Thyroid gland (tissue), 4 donors: ENCODE measurements around the gene PFDN1. TPM values are rescaled to one million over a fixed set of nuclear protein-coding genes. Genes with fewer than 3 reads are reported as not detected.
A peak's percentile ranks its signal among the peaks of the same experiment; 100 is the strongest.

Experiments
- DNase-seq, 2 donors: peaks; one replicate each; pipeline ENCODE4 v3.0.0-alpha.2; 2019
- H3K27ac ChIP-seq, 3 donors: fragments of 200-600 bp; sonication (generic); 1 replicate in 2 of 3; 2 replicates in 1 of 3; pipeline ENCODE4 v1.5.1; 2016 to 2019; ENCODE audit warnings: mild to moderate bottlenecking in 1 of 3, moderate library complexity in 1 of 3
- H3K27me3 ChIP-seq: fragments of 200-600 bp; sonication (generic); one replicate; pipeline ENCODE4 v1.5.1; 2019
- H3K36me3 ChIP-seq, 2 donors: fragments of 200-600 bp; sonication (generic); one replicate each; pipeline ENCODE4 v1.5.1; 2016 to 2019
- H3K4me1 ChIP-seq, 2 donors: fragments of 200-600 bp; sonication (generic); one replicate each; pipeline ENCODE4 v1.5.1; 2017 to 2019
- H3K4me3 ChIP-seq, 3 donors: fragments of 200-600 bp; sonication (generic); replicated peaks in 1 of 3; 1 replicate in 2 of 3; 2 replicates in 1 of 3; pipeline ENCODE4 v1.5.1; 2016; ENCODE audit warnings: mild to moderate bottlenecking in 1 of 3
- H3K9me3 ChIP-seq: fragments of 200-600 bp; sonication (generic); one replicate; pipeline ENCODE4 v1.5.1; 2017
- CTCF ChIP-seq, 6 experiments: fragments of 200-600 bp in 3 of 6; fragments of 450-650 bp in 3 of 6; sonication (generic) in 3 of 6; IDR thresholded peaks; one replicate each; pipeline ENCODE4 v1.5.1; 2016 to 2019; ENCODE audit warnings: antibody characterized with exemption in 6 of 6, mild to moderate bottlenecking in 2 of 6, inconsistent platforms in 1 of 6, moderate library complexity in 1 of 6
- POLR2A ChIP-seq, 2 donors: fragments of 450-650 bp; IDR thresholded peaks; one replicate each; pipeline ENCODE4 v1.6.1; 2017; ENCODE audit warnings: antibody characterized with exemption in 2 of 2, mild to moderate bottlenecking in 2 of 2, moderate library complexity in 1 of 2
- WGBS, 2 donors: methylation state at CpG; one replicate each; pipeline ENCODE4 v1.1.5; 2017; 5-methylcytosine and 5-hydroxymethylcytosine counted together
- intact Hi-C: fragments of 100-400 bp; cut with DNase I; formaldehyde crosslinking; loops from one replicate; pipeline ENCODE4 v1.15.1; 2023
- total RNA-seq, 4 donors: library from RNA; depleted of rRNA; stranded (reverse); fragments of >200 nt; gene quantifications; one replicate each; pipeline ENCODE4 v1.2.3, GENCODE V29; 2016

Gene PFDN1
- total RNA-seq, 4 donors from 2014 or later: 58.2 to 106 (median 87.8) TPM

GRCh38 chr5:140239939-140240700 lies 62.8 kb downstream of the PFDN1 start:
- WGBS, 2 donors: 30 to 43% methylated on average over 9 to 11 of the region's 11 CpGs
- intact Hi-C loops: loop anchor here (5.0 to 10.0 kb wide), 3 partner anchors 75 to 455 kb away; partner anchors contain the start of genes HARS1, HARS2 and HBEGF
- TF ChIP-seq POLR2A (IDR thresholded peaks at IDR 0.05): no peak
- TF ChIP-seq CTCF (IDR thresholded peaks at IDR 0.05): peak; percentile 16 to 76 (median 54)
- Histone ChIP-seq H3K9me3 (no peaks in the 10 kb centered on the region), H3K4me1 (peaks cover 47 to 55% of the 10 kb centered on the region in 2 donors), H3K36me3 (no peaks in the 10 kb centered on the region), H3K27ac (peak overlapping the region in 2 of 3 donors; percentile 84 to 87), H3K4me3 (no peak overlapping the region), H3K27me3 (no peaks in the 10 kb centered on the region)
- DNase-seq: peak; percentile 65 to 68

- DNase-seq: no peak
- Histone ChIP-seq H3K27ac (no peak overlapping the region), H3K4me1 (peaks cover 45 to 49% of the 10 kb centered on the region in 2 donors), H3K36me3 (no peaks in the 10 kb centered on the region), H3K4me3 (no peak overlapping the region), H3K9me3 (no peaks in the 10 kb centered on the region), H3K27me3 (no peaks in the 10 kb centered on the region)
- 82 to 86% methylated on average over 4 of the region's 5 CpGs for WGBS, 2 donors
- intact Hi-C loops: loop anchor here (10.0 kb wide), 1 partner anchor 75 kb away; no protein-coding TSS in a partner anchor
- TF ChIP-seq CTCF (IDR thresholded peaks at IDR 0.05) (no peak), POLR2A (IDR thresholded peaks at IDR 0.05) (no peak)
Observed at GRCh38 chr5:140239461-140239860, 63.4 kb downstream of the PFDN1 start.

- intact Hi-C loops: loop anchor here (10.0 kb wide), 1 partner anchor 74 kb away; no protein-coding TSS in a partner anchor
- H3K36me3 ChIP-seq: no peaks in the 10 kb centered on the region
- no peaks in the 10 kb centered on the region for H3K9me3 ChIP-seq
- TF ChIP-seq CTCF (IDR thresholded peaks at IDR 0.05) (no peak), POLR2A (IDR thresholded peaks at IDR 0.05) (no peak)
- 89 to 98% methylated on average over 6 of the region's 6 CpGs for WGBS, 2 donors
- peaks cover 38 to 42% of the 10 kb centered on the region in 2 donors for H3K4me1 ChIP-seq
- no peak for DNase-seq
- H3K27me3 ChIP-seq: no peaks in the 10 kb centered on the region
- H3K4me3 ChIP-seq: no peak overlapping the region
- no peak overlapping the region for H3K27ac ChIP-seq
Observed at GRCh38 chr5:140238756-140239155, 64.1 kb downstream of the PFDN1 start.

GRCh38 chr5:140236891-140237598 lies 65.9 kb downstream of the PFDN1 start:
- H3K27ac ChIP-seq: no peak overlapping the region
- no peak for TF ChIP-seq POLR2A (IDR thresholded peaks at IDR 0.05)
- no peak for TF ChIP-seq CTCF (IDR thresholded peaks at IDR 0.05)
- whole genome bisulfite sequencing, 2 donors: 80 to 84% methylated on average over 6 of the region's 6 CpGs
- no peak for DNase-seq
- peaks cover 22 to 25% of the 10 kb centered on the region in 2 donors for H3K4me1 ChIP-seq
- no peak overlapping the region for H3K4me3 ChIP-seq
- no peaks in the 10 kb centered on the region for H3K36me3 ChIP-seq
- intact Hi-C loops: loop anchor here (10.0 kb wide), 1 partner anchor 72 kb away; no protein-coding TSS in a partner anchor
- no peaks in the 10 kb centered on the region for H3K27me3 ChIP-seq
- no peaks in the 10 kb centered on the region for H3K9me3 ChIP-seq
